ENCODE measurements around the gene DDX56. TPM values are rescaled to one million over a fixed set of nuclear protein-coding genes. Genes with fewer than 3 reads are reported as not detected.
A peak's percentile ranks its signal among the peaks of the same experiment; 100 is the strongest.
"Not testable (repeated sequence)": the region's sequence is repeated elsewhere in the genome, so short reads cannot be mapped to it uniquely, and the experiment has no call there.

Gene DDX56
- total RNA-seq, 4 donors from 2014 or later = 34.1 to 69.6 (median 50.0) TPM

DNA sequence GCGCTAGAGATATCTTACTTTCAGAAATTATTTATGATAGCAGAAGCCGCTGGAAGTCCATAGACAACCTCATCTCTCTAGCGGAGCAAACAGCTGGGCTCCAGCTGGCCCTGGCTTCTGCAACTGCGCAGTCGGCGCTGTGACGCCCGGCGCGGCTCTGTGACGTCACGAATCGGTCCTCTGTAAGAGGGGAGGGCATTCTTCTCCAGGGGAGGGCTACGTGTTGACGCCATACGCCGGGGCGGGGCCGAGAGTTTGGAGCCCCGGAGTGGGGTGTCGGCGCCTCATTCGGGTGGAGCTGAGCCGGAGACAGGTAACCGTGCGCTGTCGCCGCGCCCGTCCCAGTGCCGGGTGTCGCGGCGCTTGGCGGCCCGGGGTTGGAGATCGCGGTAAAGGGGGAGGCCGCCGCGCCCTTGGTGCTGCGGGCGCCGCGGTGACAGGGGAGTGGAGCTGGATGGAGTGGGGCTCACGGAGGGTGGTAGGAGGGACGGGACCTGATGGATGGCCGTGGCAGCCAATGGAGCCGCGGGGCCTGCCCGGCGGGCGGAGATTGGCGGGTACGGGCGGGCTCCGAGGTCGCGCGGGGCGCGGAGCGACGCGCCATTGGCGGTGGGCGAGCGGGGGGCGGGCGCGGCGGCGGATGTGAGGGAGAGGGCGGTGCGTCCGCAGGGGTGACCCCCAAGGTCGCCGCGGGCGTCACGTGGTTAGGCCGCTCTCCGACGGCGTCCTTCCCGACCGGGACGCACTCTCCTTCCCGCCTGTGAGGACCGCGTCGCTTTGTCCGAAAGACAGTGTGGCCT is 32.8 kb upstream of the DDX56 start, which contains the start of gene OGDH:
Gene OGDH (plus strand): TSS at position 287 of the 800 bp plus-strand sequence. CDS start 17,717 bp downstream, outside the sequence.
- 0% methylated on average over 12 to 18 of the region's 93 CpGs for WGBS, 2 donors
- Histone ChIP-seq H3K4me3 (peak within 1 kb of the TSS; percentile 74 to 85 (median 81)), H3K27me3 (peaks cover 0 to 5% (median 0%) of the 10 kb centered on the region in 4 donors), H3K36me3 (no peaks in the 10 kb centered on the region), H3K27ac (peak within 1 kb of the TSS; percentile 97 to 99 (median 99)), H3K9me3 (no peaks in the 10 kb centered on the region), H3K4me1 (peaks cover 7 to 30% (median 18%) of the 10 kb centered on the region in 3 donors)
- TF ChIP-seq, protein P1, sequence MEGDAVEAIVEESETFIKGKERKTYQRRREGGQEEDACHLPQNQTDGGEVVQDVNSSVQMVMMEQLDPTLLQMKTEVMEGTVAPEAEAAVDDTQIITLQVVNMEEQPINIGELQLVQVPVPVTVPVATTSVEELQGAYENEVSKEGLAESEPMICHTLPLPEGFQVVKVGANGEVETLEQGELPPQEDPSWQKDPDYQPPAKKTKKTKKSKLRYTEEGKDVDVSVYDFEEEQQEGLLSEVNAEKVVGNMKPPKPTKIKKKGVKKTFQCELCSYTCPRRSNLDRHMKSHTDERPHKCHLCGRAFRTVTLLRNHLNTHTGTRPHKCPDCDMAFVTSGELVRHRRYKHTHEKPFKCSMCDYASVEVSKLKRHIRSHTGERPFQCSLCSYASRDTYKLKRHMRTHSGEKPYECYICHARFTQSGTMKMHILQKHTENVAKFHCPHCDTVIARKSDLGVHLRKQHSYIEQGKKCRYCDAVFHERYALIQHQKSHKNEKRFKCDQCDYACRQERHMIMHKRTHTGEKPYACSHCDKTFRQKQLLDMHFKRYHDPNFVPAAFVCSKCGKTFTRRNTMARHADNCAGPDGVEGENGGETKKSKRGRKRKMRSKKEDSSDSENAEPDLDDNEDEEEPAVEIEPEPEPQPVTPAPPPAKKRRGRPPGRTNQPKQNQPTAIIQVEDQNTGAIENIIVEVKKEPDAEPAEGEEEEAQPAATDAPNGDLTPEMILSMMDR (IDR thresholded peaks at IDR 0.05) = peak in 3 of 6 experiments; percentile 21 to 38 (median 29)
- TF ChIP-seq POLR2A (IDR thresholded peaks at IDR 0.05) = peak in 3 of 4 donors; percentile 92 to 97 (median 93)
- peak; percentile 91 for DNase-seq
- intact Hi-C loops (cut with DNase I) = no loop called here

DNA sequence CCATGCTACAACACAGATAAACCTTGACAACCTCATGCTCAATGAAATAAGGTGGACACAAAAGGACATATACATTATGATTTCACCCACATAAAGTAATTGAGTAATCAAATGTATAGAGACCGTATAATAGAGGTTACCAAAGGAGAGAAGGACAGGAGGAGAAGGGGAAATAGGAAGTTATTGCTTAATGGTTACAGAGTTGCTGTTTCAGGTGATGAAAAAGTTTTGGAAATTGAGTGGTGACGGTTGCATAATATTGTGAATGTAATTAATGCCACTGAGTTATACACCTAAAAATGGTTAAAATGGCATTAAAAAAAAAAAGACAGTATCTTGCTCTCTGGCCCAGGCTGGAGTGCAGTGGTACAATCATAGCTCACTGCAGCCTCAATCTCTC is 31.2 kb upstream of the DDX56 start:
- intact Hi-C loops (cut with DNase I) = no loop called here
- WGBS, 2 donors = 72 to 74% methylated on average over 2 of the region's 2 CpGs
- TF ChIP-seq, protein P1 (IDR thresholded peaks at IDR 0.05) = no peak
- TF ChIP-seq POLR2A (IDR thresholded peaks at IDR 0.05) = no peak
- H3K4me3 ChIP-seq = no peak overlapping the region
- no peaks in the 10 kb centered on the region for H3K36me3 ChIP-seq
- no peak for DNase-seq
- no peaks in the 10 kb centered on the region for H3K9me3 ChIP-seq
- no peak overlapping the region for H3K27ac ChIP-seq
- peaks cover 0 to 5% (median 0%) of the 10 kb centered on the region in 4 donors for H3K27me3 ChIP-seq
- peaks cover 5 to 30% (median 18%) of the 10 kb centered on the region in 3 donors for H3K4me1 ChIP-seq

DNA sequence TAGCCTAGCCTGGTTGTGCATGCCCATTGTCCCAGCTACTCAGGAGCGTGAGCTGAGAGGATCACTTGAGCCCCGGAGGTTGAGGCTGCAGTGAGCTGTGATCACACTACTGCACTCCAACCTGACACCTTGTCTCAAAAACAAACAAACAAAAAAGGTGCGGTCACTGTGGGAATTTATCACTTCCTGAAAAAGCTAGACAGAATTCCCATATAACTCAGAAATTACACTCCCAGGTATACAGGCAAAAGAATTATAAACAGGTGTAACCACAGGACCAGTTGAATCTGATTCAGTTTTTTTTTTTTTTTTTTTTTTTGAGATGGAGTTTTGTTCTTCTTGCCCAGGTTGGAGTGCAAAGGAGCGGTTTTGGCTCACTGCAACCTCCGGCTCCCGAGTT is 29.5 kb upstream of the DDX56 start:
- intact Hi-C loops (cut with DNase I) = no loop called here
- no peak for DNase-seq
- Histone ChIP-seq H3K9me3 (no peaks in the 10 kb centered on the region), H3K4me1 (peaks cover 0 to 21% (median 14%) of the 10 kb centered on the region in 3 donors), H3K36me3 (no peaks in the 10 kb centered on the region), H3K4me3 (no peak overlapping the region), H3K27ac (no peak overlapping the region), H3K27me3 (peaks cover 0 to 5% (median 0%) of the 10 kb centered on the region in 4 donors)
- TF ChIP-seq POLR2A (IDR thresholded peaks at IDR 0.05) = no peak
- TF ChIP-seq, protein P1 (IDR thresholded peaks at IDR 0.05) = no peak
- WGBS, 2 donors = 64 to 67% methylated on average over 6 of the region's 6 CpGs

DNA sequence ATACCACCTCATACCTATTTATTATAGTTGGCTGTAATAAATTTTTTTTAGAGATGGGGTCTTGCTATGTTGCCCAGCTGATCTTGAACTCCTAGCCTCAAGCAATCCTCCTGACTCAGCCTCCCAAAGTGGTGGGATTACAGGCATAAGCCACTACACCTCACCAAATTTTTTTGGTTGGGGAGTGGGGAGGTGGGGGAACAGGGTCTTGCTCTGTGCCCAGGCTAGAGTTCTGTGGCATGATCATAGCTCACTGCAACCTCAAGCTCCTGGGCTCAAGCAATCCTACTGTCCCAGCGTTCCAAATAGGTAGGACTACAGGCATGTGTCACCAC is 28.8 kb upstream of the DDX56 start:
- Histone ChIP-seq H3K4me3 (no peak overlapping the region), H3K27ac (no peak overlapping the region), H3K27me3 (peaks cover 0 to 5% (median 0%) of the 10 kb centered on the region in 4 donors), H3K4me1 (peaks cover 0 to 14% (median 9%) of the 10 kb centered on the region in 3 donors), H3K36me3 (no peaks in the 10 kb centered on the region), H3K9me3 (no peaks in the 10 kb centered on the region)
- intact Hi-C loops (cut with DNase I) = no loop called here
- TF ChIP-seq POLR2A (IDR thresholded peaks at IDR 0.05) = no peak
- TF ChIP-seq, protein P1 (IDR thresholded peaks at IDR 0.05) = no peak
- DNase-seq = no peak
- 55 to 88% methylated on average over 1 of the region's 1 CpG for WGBS, 2 donors

DNA sequence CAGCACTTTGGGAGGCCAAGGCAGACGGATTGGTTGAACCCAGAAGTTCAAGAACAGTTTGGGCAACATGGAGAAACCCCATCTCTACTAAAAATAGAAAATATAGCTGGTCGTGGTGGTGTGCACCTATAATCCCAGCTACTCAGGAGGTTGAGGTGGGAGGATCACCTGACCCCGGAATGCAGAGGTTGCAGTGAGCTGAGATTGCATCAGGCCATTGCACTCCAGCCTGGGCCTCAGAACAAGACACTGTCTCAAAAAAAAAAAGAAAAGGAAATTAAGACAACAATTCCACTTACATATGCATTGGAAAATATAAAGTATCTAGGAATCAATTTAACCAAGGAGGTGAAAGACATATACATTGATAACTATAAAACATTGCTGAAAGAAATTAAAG is 25.5 kb upstream of the DDX56 start:
- Histone ChIP-seq H3K27ac (no peak overlapping the region), H3K9me3 (no peaks in the 10 kb centered on the region), H3K4me3 (no peak overlapping the region), H3K36me3 (no peaks in the 10 kb centered on the region), H3K4me1 (no peaks in the 10 kb centered on the region), H3K27me3 (peaks cover 0 to 5% (median 0%) of the 10 kb centered on the region in 4 donors)
- 63 to 72% methylated on average over 3 of the region's 3 CpGs for WGBS, 2 donors
- TF ChIP-seq, protein P1 (IDR thresholded peaks at IDR 0.05) = no peak
- no peak for TF ChIP-seq POLR2A (IDR thresholded peaks at IDR 0.05)
- intact Hi-C loops (cut with DNase I) = loop anchor here (10.0 kb wide), 1 partner anchor 156 kb away; no protein-coding TSS in a partner anchor
- DNase-seq = no peak

DNA sequence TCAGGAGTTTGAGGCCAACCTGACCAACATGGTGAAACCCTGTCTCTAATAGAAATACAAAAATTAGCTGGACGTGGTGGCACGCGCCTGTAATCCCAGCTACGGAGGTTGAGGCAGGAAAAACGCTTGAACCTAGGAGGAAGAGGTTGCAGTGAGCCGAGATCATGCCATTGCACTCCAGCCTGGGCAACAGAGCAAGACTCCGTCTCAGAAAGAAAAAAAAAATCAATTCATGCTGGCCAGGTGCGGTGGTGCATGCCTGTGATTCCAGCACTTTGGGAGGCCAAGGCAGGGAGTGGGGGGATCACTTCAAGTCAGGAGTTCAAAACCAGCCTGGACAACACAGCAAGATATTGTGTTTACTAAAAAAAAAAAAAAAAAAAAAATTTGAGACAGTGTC is 23.5 kb upstream of the DDX56 start:
- H3K27ac ChIP-seq, H3K4me3 ChIP-seq, H3K4me1 ChIP-seq, H3K9me3 ChIP-seq, H3K36me3 ChIP-seq, DNase-seq, H3K27me3 ChIP-seq: not testable (repeated sequence)
- 87 to 91% methylated on average over 8 of the region's 8 CpGs for WGBS, 2 donors
- intact Hi-C loops (cut with DNase I) = loop anchor here (10.0 kb wide), 1 partner anchor 158 kb away; no protein-coding TSS in a partner anchor

Data from esophagus squamous epithelium (tissue), 5 donors.